ENCODE data around the gene TRAF2.

TRAF2 gene

DNA sequence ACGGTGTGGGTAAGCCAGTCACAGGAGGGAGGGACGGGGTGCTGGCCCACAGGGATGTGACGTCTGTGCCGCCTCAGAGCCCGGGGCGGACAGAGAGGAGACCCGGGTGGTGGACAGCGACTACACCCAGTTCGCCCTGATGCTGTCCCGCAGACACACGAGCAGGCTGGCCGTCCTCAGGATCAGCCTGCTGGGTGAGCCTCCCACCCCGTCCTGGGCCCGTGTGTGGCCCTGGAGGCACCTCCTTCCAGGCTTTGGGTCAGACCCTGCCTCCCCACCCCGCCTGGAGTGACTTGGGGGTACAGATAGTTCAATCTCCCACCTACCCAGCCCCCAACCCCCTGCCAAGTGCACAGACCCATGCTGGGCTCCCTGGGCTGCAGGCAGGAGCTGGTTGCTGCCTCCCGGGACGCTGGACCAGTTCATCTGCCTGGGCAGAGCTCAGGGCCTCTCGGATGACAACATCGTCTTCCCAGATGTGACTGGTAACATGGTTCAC, 67.5 kb downstream of the TRAF2 start:
- TF ChIP-seq SPI1 (IDR thresholded peaks at IDR 0.05; ENCODE audit: borderline replicate concordance, low read depth) (no peak), POLR2AphosphoS5 (IDR thresholded peaks at IDR 0.05; ENCODE audit: low read depth) (no peak), GABPA (IDR thresholded peaks at IDR 0.05; ENCODE audit: low read depth) (no peak)
- TF ChIP-seq, protein P1, sequence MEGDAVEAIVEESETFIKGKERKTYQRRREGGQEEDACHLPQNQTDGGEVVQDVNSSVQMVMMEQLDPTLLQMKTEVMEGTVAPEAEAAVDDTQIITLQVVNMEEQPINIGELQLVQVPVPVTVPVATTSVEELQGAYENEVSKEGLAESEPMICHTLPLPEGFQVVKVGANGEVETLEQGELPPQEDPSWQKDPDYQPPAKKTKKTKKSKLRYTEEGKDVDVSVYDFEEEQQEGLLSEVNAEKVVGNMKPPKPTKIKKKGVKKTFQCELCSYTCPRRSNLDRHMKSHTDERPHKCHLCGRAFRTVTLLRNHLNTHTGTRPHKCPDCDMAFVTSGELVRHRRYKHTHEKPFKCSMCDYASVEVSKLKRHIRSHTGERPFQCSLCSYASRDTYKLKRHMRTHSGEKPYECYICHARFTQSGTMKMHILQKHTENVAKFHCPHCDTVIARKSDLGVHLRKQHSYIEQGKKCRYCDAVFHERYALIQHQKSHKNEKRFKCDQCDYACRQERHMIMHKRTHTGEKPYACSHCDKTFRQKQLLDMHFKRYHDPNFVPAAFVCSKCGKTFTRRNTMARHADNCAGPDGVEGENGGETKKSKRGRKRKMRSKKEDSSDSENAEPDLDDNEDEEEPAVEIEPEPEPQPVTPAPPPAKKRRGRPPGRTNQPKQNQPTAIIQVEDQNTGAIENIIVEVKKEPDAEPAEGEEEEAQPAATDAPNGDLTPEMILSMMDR (IDR thresholded peaks at IDR 0.05; ENCODE audit: insufficient read depth, low read length) = no peak
- TF ChIP-seq, protein P2, sequence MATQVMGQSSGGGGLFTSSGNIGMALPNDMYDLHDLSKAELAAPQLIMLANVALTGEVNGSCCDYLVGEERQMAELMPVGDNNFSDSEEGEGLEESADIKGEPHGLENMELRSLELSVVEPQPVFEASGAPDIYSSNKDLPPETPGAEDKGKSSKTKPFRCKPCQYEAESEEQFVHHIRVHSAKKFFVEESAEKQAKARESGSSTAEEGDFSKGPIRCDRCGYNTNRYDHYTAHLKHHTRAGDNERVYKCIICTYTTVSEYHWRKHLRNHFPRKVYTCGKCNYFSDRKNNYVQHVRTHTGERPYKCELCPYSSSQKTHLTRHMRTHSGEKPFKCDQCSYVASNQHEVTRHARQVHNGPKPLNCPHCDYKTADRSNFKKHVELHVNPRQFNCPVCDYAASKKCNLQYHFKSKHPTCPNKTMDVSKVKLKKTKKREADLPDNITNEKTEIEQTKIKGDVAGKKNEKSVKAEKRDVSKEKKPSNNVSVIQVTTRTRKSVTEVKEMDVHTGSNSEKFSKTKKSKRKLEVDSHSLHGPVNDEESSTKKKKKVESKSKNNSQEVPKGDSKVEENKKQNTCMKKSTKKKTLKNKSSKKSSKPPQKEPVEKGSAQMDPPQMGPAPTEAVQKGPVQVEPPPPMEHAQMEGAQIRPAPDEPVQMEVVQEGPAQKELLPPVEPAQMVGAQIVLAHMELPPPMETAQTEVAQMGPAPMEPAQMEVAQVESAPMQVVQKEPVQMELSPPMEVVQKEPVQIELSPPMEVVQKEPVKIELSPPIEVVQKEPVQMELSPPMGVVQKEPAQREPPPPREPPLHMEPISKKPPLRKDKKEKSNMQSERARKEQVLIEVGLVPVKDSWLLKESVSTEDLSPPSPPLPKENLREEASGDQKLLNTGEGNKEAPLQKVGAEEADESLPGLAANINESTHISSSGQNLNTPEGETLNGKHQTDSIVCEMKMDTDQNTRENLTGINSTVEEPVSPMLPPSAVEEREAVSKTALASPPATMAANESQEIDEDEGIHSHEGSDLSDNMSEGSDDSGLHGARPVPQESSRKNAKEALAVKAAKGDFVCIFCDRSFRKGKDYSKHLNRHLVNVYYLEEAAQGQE (IDR thresholded peaks at IDR 0.05; ENCODE audit: insufficient replicate concordance, low read depth) = no peak
- H3K4me3 ChIP-seq (replicated peaks; ENCODE audit: insufficient read depth, low read length) = no peak overlapping the region

DNA sequence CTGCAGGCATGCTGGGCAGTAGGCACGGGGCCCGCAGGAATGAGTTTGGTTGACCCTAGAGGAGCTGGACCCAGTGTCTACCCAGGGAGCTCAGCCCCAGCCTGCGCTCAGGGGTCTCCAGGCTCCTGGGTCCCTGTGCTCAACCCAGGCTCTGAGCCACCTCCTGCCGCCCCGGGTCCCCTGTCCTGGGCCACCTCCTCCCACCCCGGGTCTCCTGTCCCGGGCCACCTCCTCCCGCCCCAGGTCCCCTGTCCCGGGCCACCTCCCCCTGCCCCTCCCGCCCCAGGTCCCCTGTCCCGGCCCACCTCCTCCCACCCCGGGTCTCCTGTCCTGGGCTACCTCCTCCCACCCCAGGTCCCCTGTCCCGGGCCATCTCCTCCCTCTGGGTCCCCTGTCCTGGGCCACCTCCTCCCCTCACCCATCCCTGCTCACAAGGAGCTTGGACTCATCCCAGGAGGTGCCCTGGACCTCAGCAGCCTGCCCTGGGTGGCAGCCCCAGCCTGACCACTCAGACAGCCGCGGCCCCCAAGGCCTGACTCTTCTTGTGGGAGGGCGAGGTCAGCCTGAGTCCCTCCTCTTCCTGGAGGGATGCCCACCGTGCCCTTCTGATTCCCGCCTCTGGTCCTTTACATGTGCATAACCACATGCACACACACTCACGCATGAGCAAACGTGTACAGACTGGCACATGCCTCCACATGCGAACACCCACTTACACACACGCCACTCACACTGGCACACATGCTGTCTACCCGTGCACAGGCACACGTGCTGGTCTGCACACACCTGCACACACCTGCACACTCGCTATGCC, 68.2 kb downstream of the TRAF2 start:
- Histone ChIP-seq H3K4me3 (replicated peaks; ENCODE audit: insufficient read depth, low read length) (no peak overlapping the region), H3K27ac (replicated peaks) (no peak overlapping the region), H3K27me3 (ENCODE audit: insufficient read depth, poor library complexity, severe bottlenecking) (no peaks in the 10 kb centered on the region)
- DNase-seq (ENCODE audit: low read depth in 1 of 2, low spot score in 1 of 2) = no peak
- TF ChIP-seq GABPA (IDR thresholded peaks at IDR 0.05; ENCODE audit: low read depth) (no peak), SPI1 (IDR thresholded peaks at IDR 0.05; ENCODE audit: borderline replicate concordance, low read depth) (no peak), POLR2AphosphoS5 (IDR thresholded peaks at IDR 0.05; ENCODE audit: low read depth) (no peak)
- TF ChIP-seq, protein P1 (IDR thresholded peaks at IDR 0.05; ENCODE audit: insufficient read depth, low read length) = no peak
- TF ChIP-seq, protein P2 (IDR thresholded peaks at IDR 0.05; ENCODE audit: insufficient replicate concordance, low read depth) = no peak

More for the DNA sequence above, 67.5 kb downstream of the TRAF2 start:
- H3K27me3 ChIP-seq (ENCODE audit: insufficient read depth, poor library complexity, severe bottlenecking) = no peaks in the 10 kb centered on the region
- DNase-seq (ENCODE audit: low read depth in 1 of 2, low spot score in 1 of 2) = no peak
- no peak overlapping the region for H3K27ac ChIP-seq (replicated peaks)

DNA sequence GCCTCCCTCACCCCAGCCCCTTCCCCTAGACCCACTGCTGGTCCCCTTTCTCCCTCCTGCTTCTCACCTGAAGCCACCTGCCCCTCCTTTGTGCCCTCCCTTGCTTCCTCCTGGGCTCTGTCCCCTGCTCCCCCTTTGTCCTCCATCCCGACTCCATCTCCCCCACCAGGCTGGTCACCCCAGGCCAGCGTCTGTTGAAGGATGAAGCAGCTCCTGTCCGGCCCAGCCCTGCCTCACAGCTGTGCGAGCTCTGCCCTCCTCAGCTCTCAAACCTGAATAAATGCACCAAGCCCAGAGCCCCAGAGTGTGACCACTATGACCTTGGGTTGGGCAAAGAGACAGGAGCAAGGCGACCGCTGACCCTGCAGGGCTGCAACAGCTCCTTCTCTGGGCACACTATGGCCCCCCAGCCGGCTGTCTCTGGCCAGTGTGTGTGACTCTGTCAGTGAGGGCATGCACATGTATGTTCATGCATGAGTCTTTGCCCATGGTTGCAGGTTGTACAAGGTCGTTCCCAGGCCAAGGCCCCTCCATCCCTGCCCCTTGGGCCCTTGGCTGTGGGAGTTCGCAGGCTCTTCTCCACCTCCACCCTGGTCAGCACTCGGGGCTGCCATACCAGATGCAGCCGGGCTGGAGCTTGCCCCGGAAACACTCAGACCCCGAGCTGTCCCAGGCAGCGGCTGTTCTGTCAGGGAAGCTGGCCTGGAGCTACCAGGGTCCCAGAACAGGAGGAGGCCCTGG, 69.1 kb downstream of the TRAF2 start:
- H3K27ac ChIP-seq (replicated peaks) = no peak overlapping the region
- DNase-seq (ENCODE audit: low read depth in 1 of 2, low spot score in 1 of 2) = no peak
- H3K4me3 ChIP-seq (replicated peaks; ENCODE audit: insufficient read depth, low read length) = no peak overlapping the region
- no peaks in the 10 kb centered on the region for H3K27me3 ChIP-seq (ENCODE audit: insufficient read depth, poor library complexity, severe bottlenecking)
- TF ChIP-seq, protein P1 (IDR thresholded peaks at IDR 0.05; ENCODE audit: insufficient read depth, low read length) = no peak
- TF ChIP-seq GABPA (IDR thresholded peaks at IDR 0.05; ENCODE audit: low read depth) = no peak
- TF ChIP-seq POLR2AphosphoS5 (IDR thresholded peaks at IDR 0.05; ENCODE audit: low read depth) = no peak
- no peak for TF ChIP-seq SPI1 (IDR thresholded peaks at IDR 0.05; ENCODE audit: borderline replicate concordance, low read depth)
- TF ChIP-seq, protein P2 (IDR thresholded peaks at IDR 0.05; ENCODE audit: insufficient replicate concordance, low read depth) = no peak
